ENCODE measurements around the gene NALF2.

The NALF2 gene

DNA sequence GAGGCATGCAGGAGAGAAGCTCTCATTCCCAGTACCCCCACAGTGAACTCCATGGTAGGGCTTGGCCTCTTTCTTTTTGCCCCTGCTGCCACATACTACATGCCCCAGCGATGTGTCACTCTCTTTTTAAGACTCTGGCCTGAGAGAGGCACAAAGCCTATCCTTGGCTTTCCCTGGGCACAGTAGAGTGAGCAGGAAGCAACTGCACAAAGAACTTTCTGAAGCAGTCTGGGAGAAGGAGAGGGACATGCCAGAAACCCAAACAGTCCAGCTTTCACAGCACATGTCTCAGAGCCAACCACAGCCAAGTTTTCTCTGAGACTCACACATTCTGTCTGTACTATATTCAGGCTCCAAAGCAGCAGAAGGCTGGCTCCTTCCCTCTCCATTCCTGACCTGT lies 7.9 kb upstream of the NALF2 start:
- H3K4me3 ChIP-seq (ENCODE audit: low read depth, low read length) = no peak overlapping the region
- TF ChIP-seq CTCF (IDR thresholded peaks at IDR 0.05; ENCODE audit: low read depth, low read length) = no peak

DNA sequence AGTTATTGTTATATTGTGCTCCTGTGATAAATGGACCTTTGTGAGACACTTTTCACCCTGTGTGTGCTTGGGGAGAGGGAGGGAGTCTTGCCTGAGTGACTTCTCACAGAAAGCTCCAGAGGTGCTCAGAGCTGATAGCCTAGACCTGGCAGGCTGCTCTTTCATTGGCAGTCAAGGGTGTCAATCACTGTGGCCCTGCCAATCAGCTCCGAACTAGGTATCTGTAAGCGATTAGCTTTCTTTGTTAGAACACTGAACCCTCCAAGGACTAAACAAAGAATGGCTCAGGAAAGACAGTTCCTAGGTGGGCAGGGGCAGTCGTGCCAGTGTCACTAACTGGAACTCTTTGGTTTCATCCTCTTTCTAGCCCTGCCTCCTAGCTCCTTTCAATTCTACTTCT lies 2.7 kb upstream of the NALF2 start:
- H3K4me3 ChIP-seq (ENCODE audit: low read depth, low read length) = no peak overlapping the region
- TF ChIP-seq CTCF (IDR thresholded peaks at IDR 0.05; ENCODE audit: low read depth, low read length) = no peak

DNA sequence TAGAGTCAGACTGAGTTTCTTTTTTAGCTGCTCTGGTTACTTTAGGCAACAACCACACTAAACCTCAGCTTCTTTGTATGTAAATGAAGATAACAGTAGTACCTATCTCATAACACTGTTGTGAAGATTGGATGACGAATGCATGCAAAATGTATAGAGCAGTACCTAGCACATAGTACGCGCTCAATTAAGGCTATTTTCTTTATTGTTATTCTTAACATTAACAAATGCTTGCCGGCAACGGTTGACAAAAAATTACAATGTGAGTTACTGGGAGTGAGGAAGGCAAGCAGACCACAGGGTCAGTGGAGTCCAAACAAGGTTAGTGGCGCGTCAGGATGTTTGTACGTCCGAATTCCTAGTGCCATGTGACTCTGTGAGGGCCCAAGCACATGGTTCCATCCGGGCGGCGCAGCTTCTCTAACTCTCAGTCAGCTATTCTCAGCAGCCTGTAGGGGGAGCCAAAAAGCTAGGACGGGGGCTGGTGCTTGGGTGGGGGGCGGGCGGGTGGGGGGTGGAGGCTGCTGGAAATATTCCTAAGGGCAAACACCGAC lies 821 bp upstream of the NALF2 start:
- no peak for TF ChIP-seq CTCF (IDR thresholded peaks at IDR 0.05; ENCODE audit: low read depth, low read length)
- no peak overlapping the region for H3K4me3 ChIP-seq (ENCODE audit: low read depth, low read length)

DNA sequence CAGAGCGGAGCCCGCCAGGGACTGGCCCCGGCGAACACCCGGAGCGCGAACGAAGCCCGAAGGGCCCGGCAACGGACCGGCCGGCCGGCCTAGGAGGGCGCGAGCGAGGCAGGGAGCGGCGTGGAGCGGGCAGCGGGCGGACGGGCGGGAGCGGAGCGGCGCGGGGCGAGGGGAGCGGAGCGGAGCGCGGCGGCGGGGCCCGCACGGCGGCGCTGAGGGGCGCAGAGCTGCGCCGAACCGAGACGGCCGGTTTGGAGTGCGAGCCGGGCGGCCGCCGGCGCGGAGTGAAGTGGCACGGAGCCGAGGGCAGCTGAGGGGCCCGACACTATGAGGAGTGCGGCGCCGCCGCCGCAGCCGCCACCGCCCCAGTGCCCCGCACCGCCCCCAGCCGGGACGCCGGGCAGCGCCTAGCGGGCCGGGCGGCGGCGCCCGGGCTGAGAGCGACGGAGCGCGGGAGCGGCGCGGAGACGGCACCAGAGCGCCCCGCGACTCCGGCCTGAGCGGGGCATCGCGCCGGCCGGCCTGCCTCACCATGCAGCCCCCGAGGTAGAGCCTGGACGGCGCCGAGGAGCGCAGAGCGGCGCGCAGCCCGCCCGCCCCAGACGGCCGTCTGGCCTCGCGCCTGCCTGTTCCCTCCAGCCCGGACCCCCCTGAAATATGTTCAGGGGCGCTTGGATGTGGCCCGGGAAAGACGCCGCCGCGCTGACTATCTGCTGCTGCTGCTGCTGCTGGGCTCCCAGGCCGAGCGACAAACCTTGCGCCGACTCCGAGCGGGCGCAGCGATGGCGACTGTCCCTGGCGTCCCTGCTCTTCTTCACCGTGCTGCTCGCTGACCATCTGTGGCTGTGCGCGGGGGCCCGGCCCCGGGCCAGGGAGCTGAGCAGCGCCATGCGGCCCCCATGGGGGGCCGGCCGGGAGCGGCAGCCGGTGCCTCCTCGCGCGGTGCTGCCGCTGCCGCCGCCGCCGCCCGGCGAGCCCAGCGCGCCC lies 793 bp downstream of the NALF2 start:
- no peak for TF ChIP-seq CTCF (IDR thresholded peaks at IDR 0.05; ENCODE audit: low read depth, low read length)
- no peak overlapping the region for H3K4me3 ChIP-seq (ENCODE audit: low read depth, low read length)

GRCh38 chrX:69505772-69506616 lies 1.9 kb downstream of the NALF2 start:
- H3K4me3 ChIP-seq (ENCODE audit: low read depth, low read length) = no peak overlapping the region
- TF ChIP-seq CTCF (IDR thresholded peaks at IDR 0.05; ENCODE audit: low read depth, low read length) = no peak

DNA sequence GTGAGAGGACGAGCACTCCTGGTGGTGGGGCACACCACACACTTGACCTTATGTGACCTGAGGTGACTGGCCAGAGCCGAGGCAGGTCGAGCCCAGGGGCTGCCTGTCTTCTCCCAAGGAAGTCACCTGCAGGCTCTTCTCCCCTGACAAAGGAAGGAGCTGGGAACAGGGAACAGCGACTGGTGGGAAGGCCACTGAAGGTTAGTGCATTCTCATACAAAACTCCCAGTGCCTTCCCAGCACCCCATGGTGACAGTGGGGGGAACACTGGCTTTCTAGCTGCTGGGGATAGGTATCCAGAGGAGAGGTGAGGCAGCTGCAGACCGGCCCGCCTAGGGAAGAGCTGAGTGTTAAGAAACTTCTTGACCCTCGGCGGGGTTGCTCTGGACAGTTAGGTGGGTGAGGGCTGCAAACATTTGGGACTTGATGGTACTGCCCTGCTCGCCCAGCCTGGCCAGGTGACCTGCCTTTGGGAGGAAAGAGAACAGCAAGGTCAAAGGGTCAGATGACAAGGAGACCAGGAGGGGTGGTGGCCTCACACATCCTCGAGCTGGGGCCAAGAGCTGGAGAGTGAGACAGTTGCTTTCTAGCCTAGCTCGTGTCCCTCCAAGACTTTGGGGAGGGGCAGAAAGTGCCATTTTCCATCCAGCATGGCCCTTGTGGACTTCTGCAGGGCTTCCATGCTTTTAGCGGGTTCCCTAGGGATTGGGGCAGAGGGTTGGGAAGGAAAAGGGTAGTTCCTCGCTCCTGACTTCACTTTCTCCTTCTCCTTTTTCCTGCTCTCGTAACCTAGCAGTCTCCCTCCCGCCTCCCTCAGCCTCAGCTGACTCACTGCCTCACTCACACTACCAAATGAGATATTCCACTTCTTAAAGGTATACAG lies 2.7 kb downstream of the NALF2 start:
- no peak for TF ChIP-seq CTCF (IDR thresholded peaks at IDR 0.05; ENCODE audit: low read depth, low read length)
- H3K4me3 ChIP-seq (ENCODE audit: low read depth, low read length) = no peak overlapping the region

Data from WI38 (cell line).